CD4-positive, CD25-positive, alpha-beta regulatory T cell (primary cell): ENCODE results near the gene SCUBE1. TPM values are rescaled to one million over a fixed set of nuclear protein-coding genes. Genes with fewer than 3 reads are reported as not detected.

ENCODE experiments used
- ATAC-seq, 2 donors: fragments of 150-1000 bp; cut with Tn5 transposase; one replicate each; pipeline ENCODE4 v1.10.0; 2021; ENCODE audit warnings: low read depth in 2 of 2, moderate number of reproducible peaks in 2 of 2, moderate library complexity in 1 of 2
- DNase-seq, 3 donors: peaks; one replicate each; pipeline versions ENCODE4 v3.0.0 to v3.0.0-alpha.2; 2012 to 2022; ENCODE audit warnings: mixed read lengths in 1 of 3
- H3K27ac ChIP-seq: one replicate; pipeline ENCODE4 v1.7.0; 2013; ENCODE audit warnings: mild to moderate bottlenecking, low read length; ENCODE audit not compliant: insufficient read depth, poor library complexity, severe bottlenecking
- H3K27me3 ChIP-seq: one replicate; pipeline ENCODE4 v1.7.0; 2013; ENCODE audit warnings: low read length; ENCODE audit not compliant: control insufficient read depth, insufficient read depth
- H3K36me3 ChIP-seq: one replicate; pipeline ENCODE4 v1.7.0; 2013; ENCODE audit warnings: mild to moderate bottlenecking, low read length, moderate library complexity; ENCODE audit not compliant: control insufficient read depth, insufficient read depth
- H3K4me1 ChIP-seq: 2 replicates; pipeline ENCODE4 v1.7.0; 2013; ENCODE audit warnings: mild to moderate bottlenecking, low read length; ENCODE audit not compliant: insufficient read depth, control insufficient read depth, poor library complexity, severe bottlenecking
- H3K4me3 ChIP-seq: one replicate; pipeline ENCODE4 v1.7.0; 2013; ENCODE audit warnings: low read depth, mild to moderate bottlenecking, low read length, moderate library complexity
- H3K9me3 ChIP-seq, 2 experiments: 1 replicate in 1 of 2; 2 replicates in 1 of 2; pipeline ENCODE4 v1.7.0; 2013; ENCODE audit warnings: low read length in 2 of 2, mild to moderate bottlenecking in 1 of 2, moderate library complexity in 1 of 2; ENCODE audit not compliant: control insufficient read depth in 2 of 2
- H3K27ac Mint-ChIP-seq, 3 donors: one replicate each; pipeline ENCODE4 v1.8.0; 2020 to 2022; ENCODE audit warnings: mild to moderate bottlenecking in 3 of 3, mixed read lengths in 3 of 3, moderate library complexity in 2 of 3
- H3K27me3 Mint-ChIP-seq: one replicate; pipeline ENCODE4 v1.8.0; 2022; ENCODE audit warnings: mild to moderate bottlenecking, mixed read lengths
- H3K36me3 Mint-ChIP-seq: one replicate; pipeline ENCODE4 v1.8.0; 2020; ENCODE audit warnings: mixed read lengths
- H3K4me1 Mint-ChIP-seq, 4 donors: one replicate each; pipeline ENCODE4 v1.8.0; 2020 to 2022; ENCODE audit warnings: mixed read lengths in 4 of 4, mild to moderate bottlenecking in 1 of 4
- H3K4me3 Mint-ChIP-seq, 4 donors: one replicate each; pipeline ENCODE4 v1.8.0; 2020 to 2022; ENCODE audit warnings: mild to moderate bottlenecking in 4 of 4, mixed read lengths in 4 of 4, moderate library complexity in 3 of 4
- H3K9me3 Mint-ChIP-seq, 7 donors: one replicate each; pipeline ENCODE4 v1.8.0; 2020 to 2022; ENCODE audit warnings: mixed read lengths in 7 of 7, mild to moderate bottlenecking in 3 of 7, moderate library complexity in 2 of 7
- polyA plus RNA-seq, 4 donors: library from polyadenylated mRNA; unstranded; fragments of 300-500 nt; fragmentation: Illumina TruSeq; gene quantifications; one replicate each; pipeline ENCODE4 v1.2.3, GENCODE V29; 2021
- total RNA-seq: library from RNA; stranded (reverse); gene quantifications from one replicate; pipeline ENCODE4 v1.2.3, GENCODE V29; 2022

SCUBE1 gene
- total and polyA plus RNA-seq, 5 donors from 2014 or later: 0.74 TPM; not detected in 4

DNA sequence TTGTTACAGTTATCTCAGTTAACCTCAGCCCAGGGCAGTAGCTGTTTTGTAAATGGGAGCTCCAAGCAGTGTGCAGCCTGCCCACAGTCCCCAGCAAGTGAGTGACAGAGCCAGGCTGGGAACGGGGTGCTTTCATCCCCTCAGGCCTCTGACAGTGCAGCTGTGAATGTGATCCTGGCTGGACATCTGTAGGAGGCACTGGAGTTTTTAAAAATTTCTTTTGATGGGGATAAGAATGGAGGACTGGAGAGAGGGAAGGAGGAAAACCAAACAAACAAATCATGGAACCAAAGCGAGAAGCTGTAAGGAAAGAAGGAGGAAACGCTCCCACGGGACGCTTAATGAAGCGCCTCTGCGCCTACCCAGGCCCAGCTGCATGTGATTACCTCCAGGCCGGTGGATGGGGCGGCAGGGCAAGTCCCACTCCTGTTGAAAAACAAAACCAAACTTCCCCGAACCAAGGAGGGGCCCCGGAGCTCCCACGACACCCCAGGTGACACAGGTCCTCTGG is 40.6 kb downstream of the SCUBE1 start:
- Histone ChIP-seq H3K4me1 (no peaks in the 10 kb centered on the region), H3K9me3 (no peaks in the 10 kb centered on the region), H3K4me3 (no peak overlapping the region), H3K27ac (no peak overlapping the region), H3K36me3 (no peaks in the 10 kb centered on the region), H3K27me3 (no peaks in the 10 kb centered on the region)
- Mint-ChIP-seq H3K36me3 (no peaks in the 10 kb centered on the region), H3K27ac (no peak overlapping the region), H3K4me3 (no peak overlapping the region), H3K9me3 (no peaks in the 10 kb centered on the region), H3K27me3 (no peaks in the 10 kb centered on the region), H3K4me1 (no peaks in the 10 kb centered on the region)
- no peak for DNase-seq
- ATAC-seq: no peak

DNA sequence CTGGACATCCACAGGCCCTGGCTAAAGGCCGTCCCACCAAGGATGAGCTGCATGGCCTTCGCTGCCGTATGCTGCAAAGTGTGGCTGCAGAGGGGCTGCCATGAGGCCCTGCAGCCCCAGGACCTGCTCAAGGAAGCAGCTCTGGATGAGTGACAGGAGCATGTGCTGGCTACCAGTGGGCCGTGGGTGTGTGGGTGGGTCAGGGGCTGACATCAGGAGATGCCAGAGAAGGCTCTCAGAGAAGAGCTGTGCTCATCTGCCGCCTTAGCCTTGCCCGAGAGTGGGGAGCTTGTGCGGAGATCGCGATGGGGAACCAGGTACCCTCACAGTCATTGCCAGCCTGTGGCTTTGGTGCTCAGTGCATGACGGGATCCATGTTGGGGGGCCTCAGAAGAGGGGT is 41.3 kb downstream of the SCUBE1 start:
- no peaks in the 10 kb centered on the region for H3K9me3 ChIP-seq
- H3K36me3 Mint-ChIP-seq: no peaks in the 10 kb centered on the region
- no peak overlapping the region for H3K27ac ChIP-seq
- no peaks in the 10 kb centered on the region for H3K27me3 Mint-ChIP-seq
- DNase-seq: no peak
- no peak overlapping the region for H3K27ac Mint-ChIP-seq
- H3K9me3 Mint-ChIP-seq: no peaks in the 10 kb centered on the region
- ATAC-seq: no peak
- H3K36me3 ChIP-seq: no peaks in the 10 kb centered on the region
- no peak overlapping the region for H3K4me3 ChIP-seq
- H3K4me3 Mint-ChIP-seq: no peak overlapping the region
- no peaks in the 10 kb centered on the region for H3K4me1 ChIP-seq
- H3K4me1 Mint-ChIP-seq: no peaks in the 10 kb centered on the region
- no peaks in the 10 kb centered on the region for H3K27me3 ChIP-seq

DNA sequence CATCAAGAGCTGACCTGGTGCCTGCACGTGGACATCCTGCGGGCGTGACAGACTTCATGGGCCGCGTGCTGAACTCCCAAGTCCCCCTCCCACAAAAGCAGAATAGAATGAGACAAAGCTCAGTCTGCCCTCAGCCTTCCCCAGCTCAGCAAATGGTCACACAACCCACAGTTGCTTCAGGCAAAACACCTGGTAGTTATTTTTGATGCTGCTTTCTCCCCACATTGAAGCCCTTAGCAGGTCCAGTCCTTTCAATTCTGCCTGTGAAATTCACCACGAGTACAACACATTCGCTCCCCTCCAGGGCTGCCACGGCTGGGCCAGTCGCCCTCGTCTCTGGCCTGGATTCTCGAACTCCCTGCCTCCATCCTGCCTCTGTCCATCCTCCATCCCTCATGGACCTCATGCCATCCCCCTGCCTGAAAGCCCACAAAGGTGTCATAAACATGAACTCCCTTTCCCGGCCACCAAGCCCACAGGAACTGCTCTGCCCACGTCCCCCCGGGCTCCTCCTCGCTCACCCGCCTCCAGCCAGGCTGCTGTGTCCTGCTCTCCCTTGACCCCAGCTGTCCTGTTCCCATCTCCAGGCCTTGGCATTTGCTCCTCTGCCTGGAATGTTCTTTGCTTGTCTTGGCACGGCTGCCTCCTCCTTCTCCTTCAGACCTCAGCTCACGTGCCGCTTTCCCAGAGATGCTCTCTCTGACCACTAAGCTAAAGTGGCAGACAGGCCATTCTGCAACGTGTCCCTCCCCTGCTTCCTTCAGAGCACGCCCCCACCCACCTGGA is 42.1 kb downstream of the SCUBE1 start:
- H3K4me3 Mint-ChIP-seq: peak overlapping the region in 1 of 4 donors; percentile 82
- H3K4me1 Mint-ChIP-seq: no peaks in the 10 kb centered on the region
- Histone ChIP-seq H3K27me3 (no peaks in the 10 kb centered on the region), H3K27ac (no peak overlapping the region), H3K9me3 (no peaks in the 10 kb centered on the region), H3K4me3 (no peak overlapping the region), H3K4me1 (no peaks in the 10 kb centered on the region), H3K36me3 (no peaks in the 10 kb centered on the region)
- no peak for ATAC-seq
- no peaks in the 10 kb centered on the region for H3K36me3 Mint-ChIP-seq
- no peaks in the 10 kb centered on the region for H3K27me3 Mint-ChIP-seq
- no peak for DNase-seq
- no peak overlapping the region for H3K27ac Mint-ChIP-seq
- H3K9me3 Mint-ChIP-seq: no peaks in the 10 kb centered on the region

DNA sequence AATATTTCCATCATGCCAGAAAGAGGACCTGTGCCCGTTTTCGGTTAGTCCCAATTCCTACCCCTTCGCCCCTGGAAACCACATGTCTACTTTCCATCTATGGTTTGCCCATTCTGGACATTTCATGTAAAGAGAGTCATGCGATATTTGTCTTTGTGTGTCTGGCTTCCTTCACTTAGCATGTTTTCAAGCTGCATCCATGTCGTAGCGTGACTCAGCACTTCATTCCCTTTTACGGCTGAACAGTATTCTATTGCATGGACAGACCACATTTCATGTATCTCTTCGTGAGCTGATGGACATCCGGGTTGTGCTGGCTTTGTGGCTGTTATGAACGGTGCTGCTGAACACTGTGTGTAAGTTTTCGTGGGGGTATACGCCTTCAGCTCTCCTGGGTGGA is 43.4 kb downstream of the SCUBE1 start:
- H3K4me1 Mint-ChIP-seq: no peaks in the 10 kb centered on the region

DNA sequence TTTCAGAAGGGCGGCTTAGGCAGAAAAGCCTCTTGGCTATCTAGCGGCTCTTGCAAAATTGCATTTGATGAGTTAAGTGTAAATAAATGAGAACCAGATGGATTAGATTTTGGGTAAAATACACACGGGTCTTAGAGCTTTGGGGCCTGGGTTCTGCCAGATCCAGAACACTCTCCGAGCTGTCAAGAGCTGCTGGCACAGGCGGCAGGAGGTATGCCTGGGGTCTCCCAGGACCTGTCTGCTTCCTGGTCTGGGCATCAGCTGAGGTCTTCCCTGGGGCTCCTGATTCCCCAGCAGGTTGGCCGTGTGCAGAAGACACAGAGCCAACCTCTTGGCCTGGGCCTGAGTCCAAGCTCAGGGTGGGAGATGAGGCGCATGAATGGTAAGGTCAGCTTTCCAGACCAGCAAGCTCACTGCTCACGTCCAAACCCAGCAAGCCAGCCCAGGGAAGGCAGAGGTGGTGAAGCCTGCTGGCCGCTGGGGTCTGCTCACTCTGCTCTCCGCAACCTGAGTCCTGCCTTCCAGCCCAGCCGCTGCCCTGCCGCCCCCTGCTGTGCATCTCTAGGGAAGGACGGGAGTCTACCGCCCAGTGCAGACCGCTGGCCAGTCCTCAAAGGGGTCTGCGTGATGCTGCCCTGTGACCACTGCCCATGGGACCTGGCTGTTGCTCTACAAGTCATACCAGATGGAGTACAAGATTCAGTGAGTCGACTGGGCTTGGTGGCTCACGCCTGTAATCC is 44.9 kb downstream of the SCUBE1 start:
- no peaks in the 10 kb centered on the region for H3K27me3 ChIP-seq
- H3K9me3 ChIP-seq: no peaks in the 10 kb centered on the region
- H3K4me3 ChIP-seq: no peak overlapping the region
- H3K27me3 Mint-ChIP-seq: no peaks in the 10 kb centered on the region
- ATAC-seq: no peak
- no peaks in the 10 kb centered on the region for H3K4me1 Mint-ChIP-seq
- H3K27ac Mint-ChIP-seq: no peak overlapping the region
- H3K9me3 Mint-ChIP-seq: peaks cover 0 to 5% (median 0%) of the 10 kb centered on the region in 7 donors
- H3K4me1 ChIP-seq: no peaks in the 10 kb centered on the region
- H3K27ac ChIP-seq: no peak overlapping the region
- H3K4me3 Mint-ChIP-seq: peak overlapping the region in 1 of 4 donors; percentile 13
- H3K36me3 Mint-ChIP-seq: no peaks in the 10 kb centered on the region
- no peaks in the 10 kb centered on the region for H3K36me3 ChIP-seq
- DNase-seq: no peak

More for the DNA sequence above, 43.4 kb downstream of the SCUBE1 start:
- H3K36me3 Mint-ChIP-seq: no peaks in the 10 kb centered on the region
- H3K4me3 ChIP-seq: no peak overlapping the region
- no peak overlapping the region for H3K27ac Mint-ChIP-seq
- H3K9me3 Mint-ChIP-seq: peaks cover 0 to 5% (median 0%) of the 10 kb centered on the region in 7 donors
- H3K27me3 Mint-ChIP-seq: no peaks in the 10 kb centered on the region
- no peaks in the 10 kb centered on the region for H3K36me3 ChIP-seq
- H3K9me3 ChIP-seq: no peaks in the 10 kb centered on the region
- DNase-seq (no peak), ATAC-seq (no peak)
- no peaks in the 10 kb centered on the region for H3K4me1 ChIP-seq
- H3K4me3 Mint-ChIP-seq: no peak overlapping the region
- H3K27me3 ChIP-seq: no peaks in the 10 kb centered on the region
- H3K27ac ChIP-seq: no peak overlapping the region

DNA sequence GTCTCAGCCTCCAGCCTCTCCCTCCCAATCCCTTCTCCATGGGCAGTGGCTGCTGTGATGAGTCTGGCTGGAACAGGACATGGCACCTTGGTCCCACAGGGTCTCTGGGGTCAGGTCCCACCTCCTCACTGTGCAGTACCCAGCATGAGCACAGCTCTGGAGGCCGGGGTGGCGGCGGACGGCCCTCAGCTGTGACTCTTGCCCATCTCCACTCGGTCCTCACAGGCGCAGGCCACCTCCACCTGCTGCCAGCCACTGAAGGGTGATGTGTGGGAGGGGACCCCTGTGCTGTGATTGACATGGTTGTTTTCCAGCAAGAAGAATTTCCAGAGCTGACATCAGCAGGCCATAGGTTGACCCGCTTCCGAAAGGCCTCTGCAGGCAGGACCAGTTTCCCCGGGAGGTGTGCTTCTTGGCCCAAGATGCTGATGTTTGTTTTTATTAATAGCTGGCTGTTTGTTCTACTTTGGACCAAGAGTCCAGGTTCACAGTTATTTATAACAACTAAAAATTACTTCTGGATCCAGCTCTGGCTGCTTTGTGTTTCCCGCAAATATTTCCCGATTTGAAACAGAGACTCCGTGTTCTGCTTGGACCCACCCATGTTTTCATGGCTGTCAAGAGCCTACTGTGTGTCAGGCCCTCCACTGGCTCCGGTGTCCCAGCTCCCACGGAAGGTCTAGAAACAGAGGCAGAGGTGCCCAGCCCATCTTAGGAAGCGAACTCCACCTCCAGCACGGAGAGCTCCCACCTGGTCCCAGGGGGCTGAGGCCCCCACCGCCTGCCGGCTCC is 45.7 kb downstream of the SCUBE1 start:
- Mint-ChIP-seq H3K9me3 (peaks cover 0 to 5% (median 0%) of the 10 kb centered on the region in 7 donors), H3K4me3 (no peak overlapping the region), H3K27ac (no peak overlapping the region), H3K27me3 (no peaks in the 10 kb centered on the region), H3K36me3 (no peaks in the 10 kb centered on the region), H3K4me1 (no peaks in the 10 kb centered on the region)
- Histone ChIP-seq H3K9me3 (no peaks in the 10 kb centered on the region), H3K36me3 (no peaks in the 10 kb centered on the region), H3K27me3 (no peaks in the 10 kb centered on the region), H3K4me1 (no peaks in the 10 kb centered on the region), H3K4me3 (no peak overlapping the region), H3K27ac (no peak overlapping the region)
- no peak for DNase-seq
- no peak for ATAC-seq

DNA sequence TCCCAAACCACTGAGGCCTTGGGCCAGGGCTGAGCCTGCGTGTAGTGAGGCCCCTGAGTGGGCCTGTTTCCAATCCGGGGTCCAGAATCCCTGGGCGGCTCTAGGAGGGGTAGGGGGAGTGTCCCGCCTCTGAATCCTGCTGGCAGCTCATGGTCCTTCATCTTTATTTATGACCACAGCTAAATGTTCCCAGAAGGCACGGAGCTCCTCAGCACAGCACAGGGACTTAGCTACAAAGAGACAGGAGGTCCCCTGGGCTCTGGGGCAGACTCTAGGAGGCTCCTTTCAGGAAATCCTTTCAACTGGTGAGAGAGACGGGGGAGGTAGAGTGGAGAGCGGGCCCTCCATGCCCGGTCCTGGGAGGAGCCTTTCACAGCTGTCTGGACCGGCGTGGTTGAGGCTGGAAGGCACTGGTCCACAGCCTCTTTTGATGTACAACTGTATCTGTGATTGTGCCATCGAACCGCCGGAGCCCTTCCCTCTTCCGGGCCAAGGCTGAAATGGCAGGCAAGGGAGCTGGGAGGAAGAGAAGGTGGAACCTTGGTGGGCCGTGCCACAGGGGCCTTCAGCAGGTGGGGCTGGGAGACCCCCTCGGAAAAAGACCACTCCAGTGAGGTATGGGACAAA is 46.8 kb downstream of the SCUBE1 start:
- Histone ChIP-seq H3K27me3 (no peaks in the 10 kb centered on the region), H3K9me3 (no peaks in the 10 kb centered on the region), H3K27ac (no peak overlapping the region), H3K36me3 (no peaks in the 10 kb centered on the region), H3K4me1 (no peaks in the 10 kb centered on the region), H3K4me3 (no peak overlapping the region)
- Mint-ChIP-seq H3K4me1 (no peaks in the 10 kb centered on the region), H3K4me3 (no peak overlapping the region), H3K36me3 (no peaks in the 10 kb centered on the region), H3K27me3 (no peaks in the 10 kb centered on the region), H3K27ac (no peak overlapping the region), H3K9me3 (peaks cover 0 to 5% (median 0%) of the 10 kb centered on the region in 7 donors)
- no peak for DNase-seq
- no peak for ATAC-seq
